Smooth muscle cell (in vitro differentiated cells): ENCODE results near the gene BLTP1. TPM values are rescaled to one million over a fixed set of nuclear protein-coding genes. Genes with fewer than 3 reads are reported as not detected.

ENCODE experiments used
- DNase-seq: peaks from one replicate; lab custom pipeline; 2025; ENCODE audit not compliant: unreplicated experiment; lab: John Stamatoyannopoulos, UW
- H2AFZ ChIP-seq: fragments of 200-600 bp; sonication (generic); 2 replicates; pipeline ENCODE4 v1.6.0; 2016; ENCODE audit warnings: antibody characterized with exemption, low read depth, mild to moderate bottlenecking
- H3F3A ChIP-seq: fragments of 200-600 bp; sonication (generic); 2 replicates; pipeline ENCODE4 v1.6.0; 2017; ENCODE audit warnings: antibody characterized with exemption, low read depth
- H3K27ac ChIP-seq: fragments of 200-600 bp; sonication (generic); 2 replicates; pipeline ENCODE4 v1.5.1; 2016; ENCODE audit warnings: low read depth, mild to moderate bottlenecking
- H3K27me3 ChIP-seq: fragments of 200-600 bp; sonication (generic); 2 replicates; pipeline ENCODE4 v1.6.1; 2016; ENCODE audit warnings: low read depth, mild to moderate bottlenecking
- H3K36me3 ChIP-seq: fragments of 200-600 bp; sonication (generic); 2 replicates; pipeline ENCODE4 v1.5.1; 2016; ENCODE audit warnings: low read depth
- H3K4me1 ChIP-seq: fragments of 200-600 bp; sonication (generic); 2 replicates; pipeline ENCODE4 v1.5.1; 2016; ENCODE audit warnings: low read depth
- H3K4me2 ChIP-seq: fragments of 200-600 bp; sonication (generic); 2 replicates; pipeline ENCODE4 v1.6.0; 2016; ENCODE audit warnings: mild to moderate bottlenecking
- H3K4me3 ChIP-seq: fragments of 200-600 bp; sonication (generic); 2 replicates; pipeline ENCODE4 v1.5.1; 2016; ENCODE audit warnings: mild to moderate bottlenecking
- H3K79me2 ChIP-seq: fragments of 200-600 bp; sonication (generic); 2 replicates; pipeline ENCODE4 v1.6.0; 2016; ENCODE audit warnings: low read depth, mild to moderate bottlenecking
- H3K9ac ChIP-seq: fragments of 200-600 bp; sonication (generic); 2 replicates; pipeline ENCODE4 v1.6.0; 2016; ENCODE audit warnings: low read depth
- H3K9me3 ChIP-seq: fragments of 200-600 bp; sonication (generic); replicated peaks from 2 replicates; pipeline ENCODE4 v1.5.1; 2016; ENCODE audit warnings: low read depth
- H4K20me1 ChIP-seq: fragments of 200-600 bp; sonication (generic); 2 replicates; pipeline ENCODE4 v1.6.0; 2016; ENCODE audit warnings: low read depth
- WGBS: methylation state at CpG from one replicate; pipeline ENCODE4 v1.1.7; 2016; ENCODE audit warnings: low lambda C conversion rate; 5-methylcytosine and 5-hydroxymethylcytosine counted together
- polyA plus RNA-seq: library from polyadenylated mRNA; unstranded; fragments of >200 nt; fragmentation: Nextera tagmentation; extraction: Ambion mirVana; gene quantifications from 2 replicates; pipeline ENCODE4 v1.2.1, GENCODE V29; 2016
- total RNA-seq: library from RNA; depleted of rRNA; stranded (reverse); fragments of >200 nt; gene quantifications from 2 replicates; pipeline ENCODE4 v1.2.3, GENCODE V29; 2014
- TF ChIP-seq, protein P1 (sequence below): fragments of 200-600 bp; sonication (generic); IDR thresholded peaks from 2 replicates; pipeline ENCODE4 v1.5.1; 2017; ENCODE audit warnings: borderline replicate concordance, mild to moderate bottlenecking, antibody characterized with exemption; ENCODE audit not compliant: insufficient read depth, poor library complexity, severe bottlenecking

The BLTP1 gene
- total and polyA plus RNA-seq, 2 experiments from 2014 or later: 4.7 to 80.5 TPM

- H3K9ac ChIP-seq: no peak overlapping the region
- H3K9me3 ChIP-seq: no peaks in the 10 kb centered on the region
- 87% methylated on average over 3 of the region's 3 CpGs for WGBS
- H2AFZ ChIP-seq: no peak overlapping the region
- no peak overlapping the region for H3K27ac ChIP-seq
- H3K4me1 ChIP-seq: no peaks in the 10 kb centered on the region
- TF ChIP-seq, protein P1, sequence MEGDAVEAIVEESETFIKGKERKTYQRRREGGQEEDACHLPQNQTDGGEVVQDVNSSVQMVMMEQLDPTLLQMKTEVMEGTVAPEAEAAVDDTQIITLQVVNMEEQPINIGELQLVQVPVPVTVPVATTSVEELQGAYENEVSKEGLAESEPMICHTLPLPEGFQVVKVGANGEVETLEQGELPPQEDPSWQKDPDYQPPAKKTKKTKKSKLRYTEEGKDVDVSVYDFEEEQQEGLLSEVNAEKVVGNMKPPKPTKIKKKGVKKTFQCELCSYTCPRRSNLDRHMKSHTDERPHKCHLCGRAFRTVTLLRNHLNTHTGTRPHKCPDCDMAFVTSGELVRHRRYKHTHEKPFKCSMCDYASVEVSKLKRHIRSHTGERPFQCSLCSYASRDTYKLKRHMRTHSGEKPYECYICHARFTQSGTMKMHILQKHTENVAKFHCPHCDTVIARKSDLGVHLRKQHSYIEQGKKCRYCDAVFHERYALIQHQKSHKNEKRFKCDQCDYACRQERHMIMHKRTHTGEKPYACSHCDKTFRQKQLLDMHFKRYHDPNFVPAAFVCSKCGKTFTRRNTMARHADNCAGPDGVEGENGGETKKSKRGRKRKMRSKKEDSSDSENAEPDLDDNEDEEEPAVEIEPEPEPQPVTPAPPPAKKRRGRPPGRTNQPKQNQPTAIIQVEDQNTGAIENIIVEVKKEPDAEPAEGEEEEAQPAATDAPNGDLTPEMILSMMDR: no peak
- no peak overlapping the region for H3K4me2 ChIP-seq
- H4K20me1 ChIP-seq: no peaks in the 10 kb centered on the region
- no peaks in the 10 kb centered on the region for H3K79me2 ChIP-seq
- DNase-seq: no peak
- H3K4me3 ChIP-seq: no peak overlapping the region
- no peaks in the 10 kb centered on the region for H3F3A ChIP-seq
- peaks cover 7% of the 10 kb centered on the region for H3K27me3 ChIP-seq
- H3K36me3 ChIP-seq: no peaks in the 10 kb centered on the region
These were observed 13.0 kb upstream of the BLTP1 start for GRCh38 chr4:122139139-122139538.

DNA sequence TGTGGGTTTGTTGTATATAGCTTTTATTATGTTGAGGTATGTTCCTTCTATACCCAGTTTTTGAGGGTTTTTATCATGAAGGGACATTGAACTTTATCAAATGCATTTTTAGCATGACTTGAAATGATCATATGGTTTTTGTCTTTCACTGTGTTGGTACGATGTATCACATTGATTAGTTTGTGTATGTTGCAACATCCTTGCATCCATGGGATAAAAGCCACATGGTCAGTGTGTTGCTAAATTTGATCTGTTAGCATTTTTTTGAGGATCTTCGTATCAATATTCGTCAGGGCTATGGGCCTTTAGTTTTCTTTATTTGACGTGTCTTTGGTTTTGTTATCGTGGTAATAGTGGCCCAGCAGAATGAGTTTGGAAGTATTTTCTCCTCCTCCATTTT lies 11.3 kb upstream of the BLTP1 start:
- H3F3A ChIP-seq: no peaks in the 10 kb centered on the region
- H4K20me1 ChIP-seq: no peaks in the 10 kb centered on the region
- WGBS: 86% methylated on average over 5 of the region's 5 CpGs
- no peak overlapping the region for H2AFZ ChIP-seq
- H3K4me3 ChIP-seq: no peak overlapping the region
- no peak overlapping the region for H3K4me2 ChIP-seq
- H3K36me3 ChIP-seq: no peaks in the 10 kb centered on the region
- peaks cover 9% of the 10 kb centered on the region for H3K27me3 ChIP-seq
- no peaks in the 10 kb centered on the region for H3K79me2 ChIP-seq
- TF ChIP-seq, protein P1: no peak
- no peak overlapping the region for H3K9ac ChIP-seq
- H3K27ac ChIP-seq: no peak overlapping the region
- no peak for DNase-seq
- no peaks in the 10 kb centered on the region for H3K4me1 ChIP-seq
- no peaks in the 10 kb centered on the region for H3K9me3 ChIP-seq

DNA sequence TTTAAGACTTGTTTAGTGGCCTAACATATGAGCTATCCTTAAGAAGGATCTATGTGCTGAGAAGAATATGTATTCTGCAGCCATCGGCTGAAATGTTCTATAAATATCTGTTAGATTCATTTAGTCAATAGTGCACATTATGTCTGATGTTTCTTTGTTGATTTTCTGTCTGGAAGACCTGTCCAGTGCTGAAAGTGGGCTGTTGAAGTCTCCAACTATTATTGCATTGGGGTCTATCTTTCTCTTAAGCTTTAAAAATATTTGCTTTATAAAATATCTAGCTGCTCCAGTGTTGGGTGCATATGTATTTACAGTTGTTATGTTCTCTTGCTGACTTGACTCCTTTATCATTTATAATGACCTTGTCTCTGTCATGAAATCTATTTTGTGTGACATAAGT lies 9.4 kb upstream of the BLTP1 start:
- Histone ChIP-seq H2AFZ (no peak overlapping the region), H3K36me3 (no peaks in the 10 kb centered on the region), H3K27me3 (peaks cover 9% of the 10 kb centered on the region), H3K79me2 (no peaks in the 10 kb centered on the region), H4K20me1 (no peaks in the 10 kb centered on the region), H3F3A (no peaks in the 10 kb centered on the region), H3K4me1 (no peaks in the 10 kb centered on the region), H3K9ac (no peak overlapping the region), H3K9me3 (no peaks in the 10 kb centered on the region), H3K27ac (no peak overlapping the region), H3K4me3 (no peak overlapping the region), H3K4me2 (no peak overlapping the region)
- 78% methylated on average over 1 of the region's 1 CpG for WGBS
- TF ChIP-seq, protein P1: no peak
- DNase-seq: no peak

- H3K36me3 ChIP-seq: no peaks in the 10 kb centered on the region
- no peaks in the 10 kb centered on the region for H3K79me2 ChIP-seq
- H3K9me3 ChIP-seq: no peaks in the 10 kb centered on the region
- H3K4me3 ChIP-seq: no peak overlapping the region
- H2AFZ ChIP-seq: no peak overlapping the region
- TF ChIP-seq, protein P1: no peak
- H3K9ac ChIP-seq: no peak overlapping the region
- 96% methylated on average over 4 of the region's 4 CpGs for whole genome bisulfite sequencing
- H3K4me2 ChIP-seq: no peak overlapping the region
- peaks cover 3% of the 10 kb centered on the region for H3K4me1 ChIP-seq
- peaks cover 9% of the 10 kb centered on the region for H3K27me3 ChIP-seq
- DNase-seq: no peak
- no peaks in the 10 kb centered on the region for H3F3A ChIP-seq
- no peak overlapping the region for H3K27ac ChIP-seq
- H4K20me1 ChIP-seq: no peaks in the 10 kb centered on the region
These were observed 5.5 kb upstream of the BLTP1 start for GRCh38 chr4:122146652-122147051.
